Uterus (tissue), 4 donors: Measurements from ENCODE around the gene ITCH. TPM values are rescaled to one million over a fixed set of nuclear protein-coding genes. Genes with fewer than 3 reads are reported as not detected.
"Not testable (repeated sequence)": the region's sequence is repeated elsewhere in the genome, so short reads cannot be mapped to it uniquely, and the experiment has no call there.

Source experiments
- DNase-seq, 2 donors: peaks; one replicate each; pipeline ENCODE4 v3.0.0-alpha.2; 2019 to 2020
- H3K27ac ChIP-seq, 2 donors: fragments of 200-600 bp; sonication (generic); 1 replicate in 1 of 2; 2 replicates in 1 of 2; pipeline ENCODE4 v1.5.1; 2016 to 2018
- H3K27me3 ChIP-seq, 2 donors: fragments of 200-600 bp; sonication (generic); one replicate each; pipeline ENCODE4 v1.5.1; 2018 to 2019; ENCODE audit warnings: control low read depth in 1 of 2
- H3K36me3 ChIP-seq, 2 donors: fragments of 200-600 bp; sonication (generic); one replicate each; pipeline ENCODE4 v1.5.1; 2019; ENCODE audit warnings: control low read depth in 1 of 2
- H3K4me1 ChIP-seq, 2 donors: fragments of 200-600 bp; sonication (generic); one replicate each; pipeline ENCODE4 v1.5.1; 2018 to 2019; ENCODE audit warnings: control low read depth in 1 of 2
- H3K4me3 ChIP-seq, 2 donors: fragments of 200-600 bp; sonication (generic); 1 replicate in 1 of 2; 2 replicates in 1 of 2; pipeline ENCODE4 v1.5.1; 2018 to 2019; ENCODE audit warnings: mild to moderate bottlenecking in 1 of 2
- H3K9me3 ChIP-seq, 2 donors: fragments of 200-600 bp; sonication (generic); one replicate each; pipeline ENCODE4 v1.5.1; 2019; ENCODE audit warnings: control low read depth in 1 of 2
- CTCF ChIP-seq, 4 experiments: fragments of 200-600 bp in 2 of 4; fragments of 450-650 bp in 2 of 4; sonication (generic) in 2 of 4; IDR thresholded peaks; one replicate each; pipeline ENCODE4 v1.5.1; 2016 to 2019; ENCODE audit warnings: antibody characterized with exemption in 4 of 4, mild to moderate bottlenecking in 2 of 4, moderate library complexity in 1 of 4
- POLR2A ChIP-seq, 2 donors: fragments of 450-650 bp; IDR thresholded peaks; one replicate each; pipeline ENCODE4 v1.6.1; 2016; ENCODE audit warnings: antibody characterized with exemption in 2 of 2, mild to moderate bottlenecking in 1 of 2, moderate library complexity in 1 of 2
- intact Hi-C: fragments of 100-400 bp; cut with DNase I; formaldehyde crosslinking; loops from one replicate; pipeline ENCODE4 v1.15.1; 2023; ENCODE audit warnings: low total_unique reads
- total RNA-seq, 4 donors: library from RNA; depleted of rRNA in 3 of 4; stranded (reverse); fragments of >200 nt in 3 of 4; gene quantifications; one replicate each; pipeline versions ENCODE4 v1.1.0 to v1.2.4, GENCODE V29; 2014 to 2023
- donor health status: DM: yes; HTN: yes; CAD: no.

Gene ITCH
- total RNA-seq, 4 donors from 2014 or later, result 35.6 to 97.9 (median 65.4) TPM

- no peaks in the 10 kb centered on the region for H3K4me1 ChIP-seq
- intact Hi-C loops, result no loop called here
Measured at GRCh38 chr20:34389206-34389953, 26.3 kb downstream of the ITCH start.

GRCh38 chr20:34389954-34390555 lies 27.0 kb downstream of the ITCH start:
- H3K9me3 ChIP-seq, result no peaks in the 10 kb centered on the region
- no peaks in the 10 kb centered on the region for H3K4me1 ChIP-seq
- H3K27me3 ChIP-seq, result no peaks in the 10 kb centered on the region
- no peak for DNase-seq
- no peak for TF ChIP-seq POLR2A (IDR thresholded peaks at IDR 0.05)
- no peak for TF ChIP-seq CTCF (IDR thresholded peaks at IDR 0.05)
- H3K36me3 ChIP-seq, result no peaks in the 10 kb centered on the region
- peak overlapping the region; percentile 26 to 53 for H3K27ac ChIP-seq
- intact Hi-C loops, result no loop called here
- H3K4me3 ChIP-seq, result no peak overlapping the region

More at GRCh38 chr20:34389206-34389953, 26.3 kb downstream of the ITCH start:
- Histone ChIP-seq H3K4me3 (no peak overlapping the region), H3K27me3 (no peaks in the 10 kb centered on the region), H3K36me3 (no peaks in the 10 kb centered on the region), H3K9me3 (no peaks in the 10 kb centered on the region), H3K27ac (no peak overlapping the region)
- no peak for DNase-seq
- TF ChIP-seq CTCF (IDR thresholded peaks at IDR 0.05), result no peak
- TF ChIP-seq POLR2A (IDR thresholded peaks at IDR 0.05), result no peak

GRCh38 chr20:34396408-34396807 lies 33.3 kb downstream of the ITCH start:
- TF ChIP-seq POLR2A (IDR thresholded peaks at IDR 0.05) (no peak), CTCF (IDR thresholded peaks at IDR 0.05) (no peak)
- Histone ChIP-seq H3K36me3 (no peaks in the 10 kb centered on the region), H3K4me3 (no peak overlapping the region), H3K27ac (no peak overlapping the region), H3K27me3 (no peaks in the 10 kb centered on the region), H3K4me1 (no peaks in the 10 kb centered on the region), H3K9me3 (no peaks in the 10 kb centered on the region)
- intact Hi-C loops, result no loop called here
- no peak for DNase-seq

GRCh38 chr20:34397096-34397495 lies 34.0 kb downstream of the ITCH start:
- DNase-seq, result no peak
- TF ChIP-seq POLR2A (IDR thresholded peaks at IDR 0.05), result no peak
- TF ChIP-seq CTCF (IDR thresholded peaks at IDR 0.05), result no peak
- no peaks in the 10 kb centered on the region for H3K27me3 ChIP-seq
- H3K27ac ChIP-seq, result no peak overlapping the region
- no peaks in the 10 kb centered on the region for H3K36me3 ChIP-seq
- no peaks in the 10 kb centered on the region for H3K9me3 ChIP-seq
- H3K4me3 ChIP-seq, result no peak overlapping the region
- intact Hi-C loops, result no loop called here
- no peaks in the 10 kb centered on the region for H3K4me1 ChIP-seq

GRCh38 chr20:34400776-34401175 lies 37.7 kb downstream of the ITCH start:
- DNase-seq, H3K9me3 ChIP-seq, H3K4me3 ChIP-seq, H3K36me3 ChIP-seq, H3K27ac ChIP-seq, H3K4me1 ChIP-seq, H3K27me3 ChIP-seq, intact Hi-C loops: not testable (repeated sequence)
